Esophagus (tissue), 2 donors: ENCODE measurements around the gene PDE4C. TPM values are rescaled to one million over a fixed set of nuclear protein-coding genes. Genes with fewer than 3 reads are reported as not detected.

Experiments
- H3K27ac ChIP-seq, 2 donors: one replicate each; pipeline ENCODE4 v1.5.1; 2013; ENCODE audit warnings: low read depth in 2 of 2, mild to moderate bottlenecking in 2 of 2, inconsistent platforms in 1 of 2, low read length in 1 of 2, moderate library complexity in 1 of 2
- H3K27me3 ChIP-seq, 2 donors: one replicate each; pipeline ENCODE4 v1.6.1; 2013; ENCODE audit warnings: low read length in 2 of 2, control low read depth in 1 of 2, mild to moderate bottlenecking in 1 of 2; ENCODE audit not compliant: insufficient read depth in 2 of 2, control insufficient read depth in 1 of 2
- H3K36me3 ChIP-seq, 2 donors: one replicate each; pipeline ENCODE4 v1.6.1; 2013; ENCODE audit warnings: low read length in 1 of 2; ENCODE audit not compliant: control insufficient read depth in 2 of 2, insufficient read depth in 2 of 2
- H3K4me1 ChIP-seq, 2 donors: one replicate each; pipeline ENCODE4 v1.6.1; 2013; ENCODE audit warnings: low read length in 1 of 2; ENCODE audit not compliant: control insufficient read depth in 2 of 2, insufficient read depth in 2 of 2
- H3K4me3 ChIP-seq, 2 donors: one replicate each; pipeline ENCODE4 v1.5.1; 2013; ENCODE audit warnings: low read length in 2 of 2, mild to moderate bottlenecking in 2 of 2, low read depth in 1 of 2, moderate library complexity in 1 of 2
- H3K9me3 ChIP-seq, 2 donors: one replicate each; pipeline ENCODE4 v1.6.1; 2013; ENCODE audit warnings: mild to moderate bottlenecking in 2 of 2, low read depth in 1 of 2, low read length in 1 of 2, moderate library complexity in 1 of 2; ENCODE audit not compliant: control insufficient read depth in 2 of 2, insufficient read depth in 1 of 2
- WGBS, 2 donors: extraction: QIAGEN DNeasy Blood & Tissue Kit; methylation state at CpG; one replicate each; pipeline ENCODE4 v1.1.7; 2013; 5-methylcytosine and 5-hydroxymethylcytosine counted together
- polyA plus RNA-seq, 2 donors: library from polyadenylated mRNA; stranded (reverse); fragments of 200-250 nt; gene quantifications; one replicate each; pipeline ENCODE4 v1.2.3, GENCODE V29; 2013
- donor health status: healthy with polysubstance abuse.
- donor health status: Bipolar disorder and iron deficiency.

PDE4C gene
- polyA plus RNA-seq, 2 donors = 0.07 to 0.39 TPM

GRCh38 chr19:18265582-18265981 lies 39.3 kb upstream of the PDE4C start:
- Histone ChIP-seq H3K36me3 (peaks cover 7 to 43% of the 10 kb centered on the region in 2 donors), H3K9me3 (no peaks in the 10 kb centered on the region), H3K4me1 (peaks cover 0 to 3% of the 10 kb centered on the region in 2 donors), H3K27ac (no peak overlapping the region), H3K4me3 (no peak overlapping the region), H3K27me3 (no peaks in the 10 kb centered on the region)
- WGBS, 2 donors = 89 to 93% methylated on average over 7 of the region's 7 CpGs

- Histone ChIP-seq H3K36me3 (peaks cover 7 to 43% of the 10 kb centered on the region in 2 donors), H3K4me3 (no peak overlapping the region), H3K9me3 (no peaks in the 10 kb centered on the region), H3K27ac (no peak overlapping the region), H3K4me1 (peaks cover 0 to 3% of the 10 kb centered on the region in 2 donors), H3K27me3 (no peaks in the 10 kb centered on the region)
- WGBS, 2 donors = 92 to 94% methylated on average over 23 of the region's 23 CpGs
Observed at GRCh38 chr19:18264971-18265540, 38.8 kb upstream of the PDE4C start.

- Histone ChIP-seq H3K4me3 (no peak overlapping the region), H3K36me3 (peaks cover 7 to 43% of the 10 kb centered on the region in 2 donors), H3K27ac (no peak overlapping the region), H3K27me3 (no peaks in the 10 kb centered on the region), H3K9me3 (no peaks in the 10 kb centered on the region), H3K4me1 (peaks cover 0 to 3% of the 10 kb centered on the region in 2 donors)
- WGBS, 2 donors = 86 to 90% methylated on average over 23 of the region's 23 CpGs
Observed at GRCh38 chr19:18264137-18264854, 38.1 kb upstream of the PDE4C start.

GRCh38 chr19:18263324-18264136 lies 37.3 kb upstream of the PDE4C start:
- Histone ChIP-seq H3K27me3 (no peaks in the 10 kb centered on the region), H3K27ac (no peak overlapping the region), H3K36me3 (peaks cover 7 to 43% of the 10 kb centered on the region in 2 donors), H3K4me1 (peaks cover 0 to 3% of the 10 kb centered on the region in 2 donors), H3K4me3 (no peak overlapping the region), H3K9me3 (no peaks in the 10 kb centered on the region)
- 84 to 87% methylated on average over 16 of the region's 16 CpGs for WGBS, 2 donors

- H3K4me1 ChIP-seq = peaks cover 0 to 3% of the 10 kb centered on the region in 2 donors
- WGBS, 2 donors = 94% methylated on average over 10 of the region's 10 CpGs
- peaks cover 7 to 40% of the 10 kb centered on the region in 2 donors for H3K36me3 ChIP-seq
- no peak overlapping the region for H3K4me3 ChIP-seq
- H3K27ac ChIP-seq = no peak overlapping the region
- H3K27me3 ChIP-seq = no peaks in the 10 kb centered on the region
- no peaks in the 10 kb centered on the region for H3K9me3 ChIP-seq
Observed at GRCh38 chr19:18262917-18263316, 36.7 kb upstream of the PDE4C start.

GRCh38 chr19:18262144-18262543 lies 35.9 kb upstream of the PDE4C start:
- no peaks in the 10 kb centered on the region for H3K27me3 ChIP-seq
- H3K9me3 ChIP-seq = no peaks in the 10 kb centered on the region
- H3K4me3 ChIP-seq = no peak overlapping the region
- peaks cover 7 to 38% of the 10 kb centered on the region in 2 donors for H3K36me3 ChIP-seq
- peaks cover 0 to 3% of the 10 kb centered on the region in 2 donors for H3K4me1 ChIP-seq
- H3K27ac ChIP-seq = no peak overlapping the region

- no peaks in the 10 kb centered on the region for H3K27me3 ChIP-seq
- no peak overlapping the region for H3K27ac ChIP-seq
- no peak overlapping the region for H3K4me3 ChIP-seq
- 84 to 94% methylated on average over 2 of the region's 2 CpGs for WGBS, 2 donors
- no peaks in the 10 kb centered on the region for H3K9me3 ChIP-seq
- peaks cover 0 to 3% of the 10 kb centered on the region in 2 donors for H3K4me1 ChIP-seq
- H3K36me3 ChIP-seq = peaks cover 7 to 31% of the 10 kb centered on the region in 2 donors
Observed at GRCh38 chr19:18261474-18261873, 35.2 kb upstream of the PDE4C start.

- Histone ChIP-seq H3K4me3 (no peak overlapping the region), H3K36me3 (peaks cover 0 to 17% of the 10 kb centered on the region in 2 donors), H3K4me1 (peaks cover 0 to 8% of the 10 kb centered on the region in 2 donors), H3K27me3 (no peaks in the 10 kb centered on the region), H3K27ac (no peak overlapping the region), H3K9me3 (no peaks in the 10 kb centered on the region)
- WGBS, 2 donors = 87 to 90% methylated on average over 4 of the region's 4 CpGs
Observed at GRCh38 chr19:18259893-18260292, 33.7 kb upstream of the PDE4C start.

GRCh38 chr19:18257503-18258470 lies 31.5 kb upstream of the PDE4C start:
- Histone ChIP-seq H3K27ac (no peak overlapping the region), H3K36me3 (peaks cover 0 to 2% of the 10 kb centered on the region in 2 donors), H3K4me1 (peaks cover 0 to 16% of the 10 kb centered on the region in 2 donors), H3K4me3 (no peak overlapping the region), H3K27me3 (no peaks in the 10 kb centered on the region), H3K9me3 (no peaks in the 10 kb centered on the region)
- WGBS, 2 donors = 89 to 91% methylated on average over 55 of the region's 55 CpGs
